Activated CD4-positive, alpha-beta T cell treated with anti-CD3 and anti-CD28 coated beads, Interleukin-2, amount 50 U/mL, for 24 hours (primary cell): ENCODE data around the gene EMILIN1.
A peak's percentile ranks its signal among the peaks of the same experiment; 100 is the strongest.

Source experiments
- DNase-seq, 2 donors: peaks; one replicate each; pipeline ENCODE4 v3.0.0-alpha.2; 2020; ENCODE audit warnings: low read depth in 1 of 2, low spot score in 1 of 2

The EMILIN1 gene

DNA sequence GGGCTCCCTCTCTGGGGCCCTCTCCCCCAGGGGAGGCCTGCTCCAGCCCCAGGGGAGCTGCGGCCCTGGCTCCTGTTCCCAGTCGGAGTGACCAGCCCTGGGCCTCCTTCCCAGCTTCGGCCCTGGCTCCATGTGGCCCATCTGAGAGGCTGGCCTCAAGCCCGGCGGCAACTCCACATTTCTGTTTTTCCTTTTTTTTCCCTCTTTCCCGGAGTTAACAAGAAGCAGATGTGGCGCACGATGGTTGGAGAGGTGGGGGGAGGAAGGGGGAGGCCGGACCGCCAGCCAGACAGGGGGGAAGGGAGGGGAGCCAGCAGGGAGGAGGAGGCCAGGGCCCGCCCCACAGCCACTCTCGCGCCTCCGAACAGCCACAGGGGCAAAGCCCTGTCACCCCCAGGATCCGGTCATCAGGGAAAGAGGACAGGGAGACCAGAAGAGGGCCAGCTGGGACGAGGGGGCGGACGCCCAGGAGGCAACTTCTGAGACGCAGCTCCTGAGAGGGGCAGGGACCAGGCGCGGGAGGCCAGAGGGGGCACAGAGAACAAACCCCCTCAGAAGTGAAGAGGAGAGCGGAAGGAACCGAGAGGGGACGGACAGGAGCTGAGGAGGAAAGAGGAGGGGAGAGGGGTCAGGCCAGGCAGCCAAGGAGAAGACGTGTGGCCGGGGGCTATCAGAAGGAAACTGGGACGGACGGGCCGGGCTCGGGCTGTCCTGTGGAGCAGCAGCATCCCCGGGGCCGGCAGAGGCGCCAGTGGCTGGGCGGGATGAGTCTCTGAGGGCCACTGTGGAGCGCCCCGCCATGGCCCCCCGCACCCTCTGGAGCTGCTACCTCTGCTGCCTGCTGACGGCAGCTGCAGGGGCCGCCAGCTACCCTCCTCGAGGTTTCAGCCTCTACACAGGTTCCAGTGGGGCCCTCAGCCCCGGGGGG, at the start of gene EMILIN1:
Gene EMILIN1 (plus strand): TSS at position 349 of the 928 bp plus-strand sequence. CDS start 451 bp downstream, at position 800.
- DNase-seq = no peak

DNA sequence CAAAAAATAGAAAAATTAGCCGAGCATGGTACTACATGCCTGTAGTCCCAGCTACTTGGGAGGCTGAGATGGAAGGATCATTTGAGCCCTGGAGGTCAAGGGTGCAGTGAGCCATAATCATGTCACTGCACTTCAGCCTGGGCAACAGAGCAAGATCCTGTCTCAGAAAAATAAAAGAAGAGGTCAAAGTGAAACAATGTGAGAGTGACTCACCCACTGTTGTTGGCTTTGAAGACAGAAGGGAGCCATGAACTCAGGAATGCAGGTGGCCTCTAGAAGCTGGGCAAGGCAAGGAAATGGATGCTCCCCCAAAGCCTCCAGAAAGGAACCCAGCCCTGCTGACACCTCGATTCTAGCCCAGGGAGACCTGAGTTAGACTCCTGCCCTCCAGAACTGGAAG, 49.4 kb upstream of the EMILIN1 start:
- no peak for DNase-seq

DNA sequence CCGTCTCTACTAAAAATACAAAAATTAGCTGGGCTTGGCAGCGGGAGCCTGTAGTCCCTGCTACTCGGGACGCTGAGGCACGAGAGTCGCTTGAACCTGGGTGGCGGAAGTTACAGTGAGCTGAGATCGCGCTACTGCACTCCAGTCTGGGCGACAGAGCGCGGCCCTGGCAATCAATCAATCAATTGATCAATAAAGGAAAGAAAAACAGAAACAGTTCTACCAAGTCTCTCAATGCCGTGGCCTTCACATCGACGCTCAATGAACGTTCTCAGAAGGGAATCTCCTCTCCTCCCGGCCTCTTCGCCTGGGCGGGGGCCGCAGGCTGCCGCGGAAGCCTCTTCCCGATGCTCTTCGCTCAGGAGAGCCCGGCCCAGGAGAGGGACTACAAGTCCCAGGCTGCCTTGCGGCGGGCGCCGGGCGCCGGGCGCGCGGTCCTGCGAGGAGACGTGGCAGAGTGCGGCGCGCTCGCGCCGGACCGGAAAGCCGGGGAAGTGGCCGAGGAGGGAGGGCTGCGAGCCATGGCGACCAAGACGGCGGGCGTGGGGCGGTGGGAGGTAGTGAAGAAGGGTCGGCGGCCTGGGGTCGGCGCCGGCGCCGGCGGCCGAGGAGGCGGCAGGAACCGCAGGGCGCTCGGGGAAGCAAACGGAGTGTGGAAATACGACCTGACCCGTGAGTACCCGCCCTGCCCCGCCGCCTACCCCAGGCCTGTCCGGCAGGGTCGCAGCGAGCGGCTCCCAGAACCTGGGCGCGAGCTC, 45.7 kb upstream of the EMILIN1 start, which contains the start of gene TMEM214:
Gene TMEM214 (plus strand): TSS at position 471 of the 758 bp plus-strand sequence. CDS start 51 bp downstream, at position 522.
- peak; percentile 59 to 70 for DNase-seq

- DNase-seq = no peak
Observed at GRCh38 chr2:27033253-27033852, 45.1 kb upstream of the EMILIN1 start.

- no peak for DNase-seq
Observed at GRCh38 chr2:27038012-27038411, 40.4 kb upstream of the EMILIN1 start.

GRCh38 chr2:27038631-27039339, 39.6 kb upstream of the EMILIN1 start:
- DNase-seq = no peak

GRCh38 chr2:27039426-27039825, 39.0 kb upstream of the EMILIN1 start:
- no peak for DNase-seq

DNA sequence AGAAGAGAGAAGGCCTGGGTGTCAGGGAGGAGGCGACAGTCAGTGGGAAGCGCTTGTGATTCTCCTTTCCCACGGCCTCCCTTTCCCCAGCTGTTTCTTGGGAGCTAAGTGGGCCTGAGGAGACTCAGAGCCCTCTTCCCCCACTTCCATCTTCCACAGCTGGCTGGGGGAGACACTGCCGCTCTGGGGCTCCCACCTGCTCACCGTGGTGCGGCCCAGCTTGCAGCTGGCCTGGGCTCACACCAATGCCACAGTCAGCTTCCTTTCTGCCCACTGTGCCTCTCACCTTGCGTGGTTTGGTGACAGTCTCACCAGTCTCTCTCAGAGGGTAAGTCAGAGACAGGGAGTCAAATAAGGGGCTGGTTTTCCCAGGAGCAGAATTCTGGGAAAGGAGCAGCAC, 38.5 kb upstream of the EMILIN1 start:
- DNase-seq = no peak

- DNase-seq = no peak
Observed at GRCh38 chr2:27040282-27040681, 38.1 kb upstream of the EMILIN1 start.

DNA sequence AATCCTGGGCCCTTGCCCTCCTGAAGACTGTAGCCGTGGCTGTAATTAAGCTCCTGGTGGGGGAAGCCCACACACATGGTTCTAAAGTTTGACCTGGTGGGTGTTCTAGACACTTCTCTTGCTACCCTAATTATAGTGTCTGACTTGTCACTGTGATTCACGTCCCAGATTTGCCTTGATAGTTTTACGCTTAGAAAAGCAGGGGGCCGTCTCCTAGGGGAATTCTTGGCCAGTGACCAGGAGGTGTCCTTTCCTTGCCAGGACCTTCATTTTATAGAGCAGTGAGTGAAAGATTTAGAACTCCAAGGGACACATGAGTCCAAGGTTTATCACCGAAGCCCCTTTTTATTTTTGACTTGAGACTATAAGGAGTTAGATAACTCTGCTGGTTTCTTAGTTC, 36.7 kb upstream of the EMILIN1 start:
- no peak for DNase-seq

DNA sequence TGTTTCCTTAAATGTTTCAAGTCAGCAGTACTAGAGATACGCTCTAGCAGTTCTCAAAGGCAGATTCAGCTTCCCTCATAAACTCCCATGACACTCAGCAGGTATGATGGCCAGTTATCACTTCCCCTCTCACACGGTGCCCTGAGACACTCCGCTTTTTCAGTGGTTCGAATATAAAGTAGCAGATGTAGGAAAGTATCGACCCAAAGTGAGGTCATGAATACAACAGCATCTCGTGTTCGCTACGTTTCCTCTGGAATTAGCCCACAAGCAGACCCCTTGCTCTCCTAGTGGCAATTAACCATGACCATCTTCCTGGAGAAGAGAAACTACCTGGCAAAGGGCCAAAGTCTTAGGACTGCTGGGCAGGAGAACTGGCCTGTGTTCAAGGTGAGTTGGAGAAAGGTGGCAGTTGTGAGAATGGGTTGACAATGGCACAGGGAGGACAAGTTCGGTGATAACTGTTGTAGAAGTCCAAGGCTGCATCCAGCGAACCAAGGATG, 36.2 kb upstream of the EMILIN1 start:
- no peak for DNase-seq

DNA sequence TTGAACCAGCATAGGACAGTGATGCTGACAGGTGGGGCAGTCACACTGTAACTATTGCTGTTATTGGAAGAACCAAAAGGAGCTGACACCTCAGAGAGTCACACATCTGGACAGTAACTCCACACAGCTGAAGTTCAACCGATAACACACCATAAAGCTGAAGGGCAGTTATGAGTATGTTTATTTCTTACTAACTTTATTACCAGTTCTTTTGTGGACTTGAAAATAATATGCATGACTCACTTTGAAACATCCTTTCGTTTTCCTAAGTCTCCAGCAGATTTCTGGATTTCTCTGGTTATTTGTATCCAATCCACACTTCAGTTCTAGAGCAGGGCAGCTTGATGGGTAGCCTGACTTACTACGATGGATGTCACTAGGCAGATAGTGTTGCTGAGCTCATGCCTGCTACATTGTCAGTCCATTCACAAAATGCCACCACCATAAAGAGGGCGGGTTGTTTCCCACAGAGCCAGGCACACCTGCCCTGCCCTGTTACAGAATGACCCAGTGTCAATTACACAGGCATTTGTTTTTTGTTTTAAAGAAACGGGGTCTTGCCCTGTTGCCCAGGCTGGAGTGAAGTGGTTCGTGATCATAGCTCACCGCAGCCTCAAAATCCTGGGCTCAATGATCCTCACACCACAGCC, 35.3 kb upstream of the EMILIN1 start:
- DNase-seq = no peak

GRCh38 chr2:27049422-27050280, 28.8 kb upstream of the EMILIN1 start:
- DNase-seq = peak; percentile 30 to 62

DNA sequence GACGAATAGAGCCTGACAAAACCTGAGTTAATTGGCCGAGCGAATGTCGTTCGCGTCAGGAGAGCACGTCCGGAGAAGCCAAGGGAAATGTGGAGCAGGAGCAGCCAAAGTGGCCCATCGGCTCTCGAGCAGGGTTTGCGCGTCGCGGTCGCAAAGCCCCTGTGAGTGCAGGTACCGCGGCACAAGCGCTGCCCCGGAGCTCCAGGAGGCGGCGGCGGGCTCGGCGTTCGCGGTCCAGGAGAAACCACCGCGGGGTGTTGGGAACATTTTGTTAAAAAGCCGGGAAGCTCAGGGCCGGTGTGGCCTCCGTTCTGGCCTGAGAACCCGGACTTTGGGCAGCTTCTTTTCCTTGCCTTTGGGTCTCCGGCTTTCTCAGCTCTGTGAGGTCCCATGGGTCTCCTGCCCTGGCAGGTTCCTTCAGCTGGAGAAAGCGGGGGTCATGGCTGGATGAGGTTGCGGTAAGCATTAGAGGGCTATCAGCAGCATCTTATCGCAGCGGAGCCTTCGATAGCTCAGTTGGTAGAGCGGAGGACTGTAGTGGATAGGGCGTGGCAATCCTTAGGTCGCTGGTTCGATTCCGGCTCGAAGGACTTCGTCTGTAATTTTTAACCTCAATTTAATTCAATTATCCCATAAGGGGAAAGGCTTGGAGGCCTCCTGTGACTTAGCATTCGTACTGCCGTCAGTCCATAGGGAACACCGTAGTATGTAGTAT, 28.0 kb upstream of the EMILIN1 start:
- DNase-seq = peak; percentile 90 to 98

DNA sequence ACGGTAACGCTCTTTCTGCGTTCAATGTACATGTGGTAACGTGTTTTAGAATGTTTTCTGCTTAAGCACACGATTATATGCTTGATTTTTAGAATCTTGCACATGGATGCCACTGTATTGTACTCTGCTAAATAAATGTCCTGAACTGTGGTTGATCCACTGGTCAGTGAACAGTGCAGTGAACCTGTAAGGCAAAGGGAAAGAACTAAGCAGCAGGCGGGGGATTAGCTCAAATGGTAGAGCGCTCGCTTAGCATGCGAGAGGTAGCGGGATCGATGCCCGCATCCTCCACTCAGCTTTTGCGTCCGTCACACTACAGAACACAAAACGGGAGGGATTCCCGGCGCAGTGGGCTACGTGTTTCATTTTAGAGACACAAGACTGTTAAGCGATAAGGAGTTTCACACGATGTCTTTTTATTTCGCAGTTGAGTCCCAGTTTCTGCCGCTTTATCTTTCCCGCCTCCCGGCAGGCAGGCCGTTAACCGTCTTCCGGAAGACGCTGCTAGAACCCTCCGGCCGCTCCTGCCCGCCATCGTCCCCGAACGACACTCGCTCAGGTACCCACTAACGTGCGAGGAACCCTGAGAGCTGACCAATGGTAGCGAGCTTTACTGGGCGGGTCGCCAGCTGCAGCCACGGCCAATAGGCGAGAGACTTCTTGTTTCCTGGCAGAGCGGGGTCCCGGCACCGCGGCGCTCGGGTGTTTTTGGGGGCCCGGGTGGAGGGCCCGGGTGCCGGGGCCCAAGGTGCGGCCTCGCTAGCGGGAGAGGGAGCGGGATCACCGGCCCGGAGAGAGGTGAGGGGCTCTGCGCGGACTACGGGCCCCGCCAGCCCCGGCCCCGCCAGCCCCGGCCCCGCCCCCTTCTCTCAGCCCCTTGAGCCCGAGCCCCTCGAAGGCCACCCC, 27.2 kb upstream of the EMILIN1 start, which contains the start of gene AGBL5:
Gene AGBL5 (plus strand): TSS at position 673 of the 906 bp plus-strand sequence. CDS start 1,291 bp downstream, outside the sequence.
- peak; percentile 94 to 95 for DNase-seq

DNA sequence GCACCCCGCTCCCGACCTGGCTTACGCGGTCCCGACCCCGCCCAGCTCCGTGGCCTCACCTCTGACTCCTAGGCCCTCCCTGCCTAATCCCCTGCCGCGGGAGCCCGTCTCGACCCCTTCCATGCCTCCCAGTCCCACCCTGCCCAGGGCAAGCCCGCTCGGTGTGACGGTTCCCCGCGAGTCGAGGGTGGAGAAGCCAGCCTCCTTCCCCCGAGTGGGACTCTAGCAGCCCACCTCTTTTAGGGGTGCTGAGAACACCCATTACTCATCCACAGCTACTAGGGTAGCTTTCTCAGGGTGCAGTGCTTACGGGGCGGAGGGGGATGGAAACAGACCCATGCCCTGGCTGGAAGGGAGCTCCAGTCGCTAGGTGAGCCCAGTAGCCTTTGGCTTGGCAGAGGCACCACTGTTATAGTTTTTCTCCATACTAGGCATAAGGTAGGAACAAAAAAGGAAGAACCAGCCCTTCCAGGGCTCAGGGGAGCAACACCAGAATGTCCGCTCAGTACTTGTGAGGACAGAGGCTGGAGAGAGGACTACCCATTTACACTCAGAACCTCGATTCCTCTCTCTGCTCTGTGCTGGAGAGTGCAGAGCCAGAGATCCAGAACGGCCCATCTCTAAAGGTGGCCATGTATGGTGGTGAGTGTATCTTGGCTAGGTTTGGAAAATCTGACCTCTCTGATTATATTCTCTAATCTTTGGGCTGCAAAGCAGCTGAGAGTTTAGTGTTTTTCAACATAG, 26.3 kb upstream of the EMILIN1 start:
- DNase-seq = no peak

- DNase-seq = no peak
Observed at GRCh38 chr2:27053321-27053720, 25.1 kb upstream of the EMILIN1 start.
